GM21447 (cell line): ENCODE measurements around the gene TP73.

Experiments used
- ATAC-seq: cut with Tn5 transposase; IDR thresholded peaks from one replicate; pipeline ENCODE4 v1.9.1; 2021; ENCODE audit not compliant: unreplicated experiment

The TP73 gene

GRCh38 chr1:3759164-3759563 is 106.8 kb downstream of the TP73 start:
- no peak for ATAC-seq

GRCh38 chr1:3759796-3760195 is 107.5 kb downstream of the TP73 start:
- no peak for ATAC-seq

- no peak for ATAC-seq
These were observed 109.1 kb downstream of the TP73 start for GRCh38 chr1:3761296-3762010.

- no peak for ATAC-seq
These were observed 110.0 kb downstream of the TP73 start for GRCh38 chr1:3762151-3762872.

- no peak for ATAC-seq
These were observed 110.5 kb downstream of the TP73 start for GRCh38 chr1:3762873-3763228.

- no peak for ATAC-seq
These were observed 111.2 kb downstream of the TP73 start for GRCh38 chr1:3763351-3764125.

GRCh38 chr1:3767328-3767925 is 115.1 kb downstream of the TP73 start:
- no peak for ATAC-seq

- no peak for ATAC-seq
These were observed 116.6 kb downstream of the TP73 start for GRCh38 chr1:3768811-3769390.

GRCh38 chr1:3770047-3770765 is 117.9 kb downstream of the TP73 start:
- ATAC-seq = no peak

- no peak for ATAC-seq
These were observed 119.1 kb downstream of the TP73 start for GRCh38 chr1:3771108-3772026.

GRCh38 chr1:3772027-3772714 is 119.9 kb downstream of the TP73 start:
- peak; percentile 60 for ATAC-seq

GRCh38 chr1:3772715-3773571 is 120.6 kb downstream of the TP73 start, which contains the start of gene SMIM1:
Gene SMIM1 (plus strand): TSS chr1:3772749. CDS start chr1:3775374, 2,625 bp downstream.
- ATAC-seq = peak; percentile 23

- no peak for ATAC-seq
These were observed 121.4 kb downstream of the TP73 start for GRCh38 chr1:3773572-3774275.

- no peak for ATAC-seq
These were observed 122.1 kb downstream of the TP73 start for GRCh38 chr1:3774276-3774945.

- ATAC-seq = no peak
These were observed 122.7 kb downstream of the TP73 start for GRCh38 chr1:3774946-3775489.

GRCh38 chr1:3775490-3776230 is 123.3 kb downstream of the TP73 start:
- no peak for ATAC-seq
